Psoas muscle (tissue), 8 donors: ENCODE data around the gene ERICH6B. TPM values are rescaled to one million over a fixed set of nuclear protein-coding genes. Genes with fewer than 3 reads are reported as not detected.

Source experiments
- ATAC-seq, 4 donors: fragments of 200-7000 bp; cut with Tn5 transposase; one replicate each; pipeline ENCODE4 v1.9.1; 2020; ENCODE audit warnings: moderate library complexity in 3 of 4, mild to moderate bottlenecking in 2 of 4
- DNase-seq, 2 donors: peaks; one replicate each; pipeline ENCODE4 v3.0.0-alpha.2; 2020
- H3K27ac ChIP-seq: fragments of 200-600 bp; one replicate; pipeline ENCODE4 v1.8.0; 2022
- H3K27me3 ChIP-seq, 3 donors: fragments of 200-600 bp in 1 of 3; one replicate each; pipeline versions ENCODE4 v1.6.1 to v1.8.0; 2013 to 2022; ENCODE audit warnings: low read length in 2 of 3, mild to moderate bottlenecking in 2 of 3, moderate library complexity in 1 of 3; ENCODE audit not compliant: insufficient read depth in 3 of 3
- H3K36me3 ChIP-seq, 2 donors: fragments of 200-600 bp in 1 of 2; one replicate each; pipeline versions ENCODE4 v1.6.1 to v1.8.0; 2013 to 2022; ENCODE audit warnings: low read depth in 1 of 2, mild to moderate bottlenecking in 1 of 2, moderate library complexity in 1 of 2; ENCODE audit not compliant: insufficient read depth in 1 of 2
- H3K4me1 ChIP-seq: fragments of 200-600 bp; one replicate; pipeline ENCODE4 v1.8.0; 2022
- H3K4me3 ChIP-seq: fragments of 200-600 bp; one replicate; pipeline ENCODE4 v1.8.0; 2022; ENCODE audit warnings: mild to moderate bottlenecking
- H3K9me3 ChIP-seq: fragments of 200-600 bp; one replicate; pipeline ENCODE4 v1.8.0; 2022
- CTCF ChIP-seq: fragments of 200-600 bp; IDR thresholded peaks from one replicate; pipeline ENCODE4 v1.8.0; 2022; ENCODE audit warnings: antibody characterized with exemption
- WGBS, 3 donors: extraction: QIAGEN DNeasy Blood & Tissue Kit; methylation state at CpG; one replicate each; pipeline versions ENCODE4 v1.1.6 to v1.1.7; 2013; 5-methylcytosine and 5-hydroxymethylcytosine counted together
- intact Hi-C, 2 donors: fragments of 100-400 bp; cut with DNase I; formaldehyde crosslinking; loops; one replicate each; pipeline versions ENCODE4 v1.11.0 to v1.14.2; 2022
- polyA plus RNA-seq, 3 donors: library from polyadenylated mRNA; stranded (reverse); fragments of 200-250 nt; gene quantifications; one replicate each; pipeline ENCODE4 v1.2.3, GENCODE V29; 2013
- total RNA-seq, 4 donors: library from RNA; stranded (reverse); fragmentation: NEBNext Ultra II Directional in 2 of 4; extraction: Animal tissue kit (Norgen Biotek cat#: 25700) in 2 of 4; gene quantifications; one replicate each; pipeline versions ENCODE4 v1.2.1 to v1.2.4, GENCODE V29; 2021 to 2023
- donor health status: healthy with polysubstance abuse.
- donor health status: DM: no; HTN: no; CAD: no; lungs with moderate emphysema.
- donor health status: Bipolar disorder and iron deficiency.
- donor health status: healthy.
- donor health status: DM: yes; HTN: yes; CAD: no.
- donor health status: DM: no; HTN: no; CAD: no.
- donor health status: DM: no; HTN: no; CAD: no.
- donor health status: DM: yes; HTN: yes; CAD: no.

Gene ERICH6B
- total and polyA plus RNA-seq, 7 donors = not detected

- 79 to 85% (median 80%) methylated on average over 16 of the region's 16 CpGs for WGBS, 3 donors
- no peak for ATAC-seq
Observed at GRCh38 chr13:45575146-45575829, 40.3 kb downstream of the ERICH6B start.

GRCh38 chr13:45565331-45565730 is 50.2 kb downstream of the ERICH6B start:
- no peak for TF ChIP-seq CTCF
- no peak for ATAC-seq
- intact Hi-C loops = no loop called here

More at GRCh38 chr13:45575146-45575829, 40.3 kb downstream of the ERICH6B start:
- Histone ChIP-seq H3K4me3 (no peak overlapping the region), H3K27ac (no peak overlapping the region), H3K36me3 (no peaks in the 10 kb centered on the region), H3K4me1 (no peaks in the 10 kb centered on the region), H3K27me3 (peaks cover 0 to 10% (median 0%) of the 10 kb centered on the region in 3 donors), H3K9me3 (no peaks in the 10 kb centered on the region)
- TF ChIP-seq CTCF = no peak
- intact Hi-C loops = no loop called here
- no peak for DNase-seq

GRCh38 chr13:45564133-45564776 is 51.3 kb downstream of the ERICH6B start:
- Histone ChIP-seq H3K9me3 (no peaks in the 10 kb centered on the region), H3K4me3 (no peak overlapping the region), H3K4me1 (no peaks in the 10 kb centered on the region), H3K36me3 (no peaks in the 10 kb centered on the region), H3K27me3 (no peaks in the 10 kb centered on the region), H3K27ac (no peak overlapping the region)
- ATAC-seq (peak in 2 of 4 donors; percentile 42 to 49), DNase-seq (no peak)
- 35 to 49% (median 39%) methylated on average over 3 of the region's 3 CpGs for WGBS, 3 donors
- TF ChIP-seq CTCF = no peak
- intact Hi-C loops = no loop called here

More at GRCh38 chr13:45565331-45565730, 50.2 kb downstream of the ERICH6B start:
- DNase-seq = no peak
- Histone ChIP-seq H3K9me3 (no peaks in the 10 kb centered on the region), H3K27ac (no peak overlapping the region), H3K27me3 (no peaks in the 10 kb centered on the region), H3K4me3 (no peak overlapping the region), H3K36me3 (no peaks in the 10 kb centered on the region), H3K4me1 (no peaks in the 10 kb centered on the region)

GRCh38 chr13:45554604-45555109 is 60.9 kb downstream of the ERICH6B start:
- H3K27me3 ChIP-seq = no peaks in the 10 kb centered on the region
- TF ChIP-seq CTCF = no peak
- no peak overlapping the region for H3K4me3 ChIP-seq
- no peak for ATAC-seq
- H3K9me3 ChIP-seq = no peaks in the 10 kb centered on the region
- no peak overlapping the region for H3K27ac ChIP-seq
- no peak for DNase-seq
- H3K4me1 ChIP-seq = no peaks in the 10 kb centered on the region
- 78 to 81% (median 80%) methylated on average over 4 of the region's 4 CpGs for WGBS, 3 donors
- H3K36me3 ChIP-seq = no peaks in the 10 kb centered on the region
- intact Hi-C loops = no loop called here
